ENCODE results near the gene STARD9. TPM values are rescaled to one million over a fixed set of nuclear protein-coding genes. Genes with fewer than 3 reads are reported as not detected.
"Not testable (repeated sequence)": the region's sequence is repeated elsewhere in the genome, so short reads cannot be mapped to it uniquely, and the experiment has no call there.

Gene STARD9
- total and polyA plus RNA-seq, 2 of the 4 experiments (the other 2 are of a cell fraction) = 2.0 to 3.2 TPM

DNA sequence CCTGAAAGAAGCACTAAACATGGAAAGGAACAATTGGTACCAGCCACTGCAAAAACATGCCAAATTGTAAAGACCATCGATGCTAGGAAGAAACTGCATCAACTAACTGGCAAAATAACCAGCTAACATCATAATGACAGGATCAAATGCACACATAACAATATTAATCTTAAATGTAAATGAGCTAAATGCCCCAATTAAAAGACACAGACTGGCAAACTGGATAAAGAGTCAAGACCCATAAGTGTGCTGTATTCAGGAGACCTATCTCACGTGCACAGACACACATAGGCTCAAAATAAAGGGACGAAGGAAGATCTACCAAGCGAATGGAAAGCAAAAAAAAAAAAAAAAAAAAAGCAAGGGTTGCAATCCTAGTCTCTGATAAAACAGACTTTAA, 190.7 kb downstream of the STARD9 start:
- POLR2A ChIA-PET (ENCODE audit: unreplicated experiment); H2AK9ac ChIP-seq (replicated peaks; ENCODE audit: low read depth, low read length, poor library complexity); H4K20me1 ChIP-seq (ENCODE audit: insufficient read depth, low read length); H3K27ac ChIP-seq (ENCODE audit: insufficient read depth, low read length); H3K4me3 ChIP-seq (ENCODE audit: insufficient read depth, low read depth, low read length); H3K9me1 ChIP-seq (ENCODE audit: insufficient read depth, low read length); H2AK5ac ChIP-seq (ENCODE audit: low read depth, low read length); H3K9ac ChIP-seq (ENCODE audit: low read depth, low read length); H3K36me3 ChIP-seq (ENCODE audit: control insufficient read depth, insufficient read depth, low read length); H3K14ac ChIP-seq (replicated peaks; ENCODE audit: low read depth, low read length); intact Hi-C loops (cut with micrococcal nuclease); H3K56ac ChIP-seq (ENCODE audit: extremely low read depth, insufficient read depth, low read length); in situ Hi-C loops (cut with MboI; ENCODE audit: low sequenced_read_pairs); H2BK120ac ChIP-seq (ENCODE audit: low read depth, low read length); dilution Hi-C loops (cut with HindIII; ENCODE audit: low sequenced_read_pairs, unreplicated experiment); H2AFZ ChIP-seq (replicated peaks; ENCODE audit: low read length, poor library complexity); H3K27me3 ChIP-seq (ENCODE audit: control insufficient read depth, insufficient read depth, low read length); H3K4ac ChIP-seq (ENCODE audit: low read depth, low read length); H3K4me1 ChIP-seq (ENCODE audit: control insufficient read depth, insufficient read depth, low read length); CTCF ChIA-PET; H3K23ac ChIP-seq (ENCODE audit: low read depth, low read length); H4K8ac ChIP-seq (ENCODE audit: low read depth in 2 of 2, low read length in 2 of 2); H4K91ac ChIP-seq (ENCODE audit: insufficient read depth, low read depth, low read length); H3K79me1 ChIP-seq (ENCODE audit: low read depth in 1 of 2, low read length in 2 of 2); H3K9me3 ChIP-seq (ENCODE audit: control insufficient read depth, insufficient read depth, low read length); H2BK15ac ChIP-seq (ENCODE audit: low read depth, low read length); H4K5ac ChIP-seq (ENCODE audit: low read depth, low read length); DNase-seq; BruUV-seq (replicated peaks); H3K18ac ChIP-seq (ENCODE audit: low read depth, low read length); H3K4me2 ChIP-seq (ENCODE audit: low read depth, low read length); ATAC-seq (ENCODE audit: low read depth); H2BK20ac ChIP-seq (ENCODE audit: low read depth, low read length); H2BK5ac ChIP-seq (ENCODE audit: low read depth, low read length, poor library complexity, severe bottlenecking): not testable (repeated sequence)
- WGBS, 2 experiments (ENCODE audit: extremely low coverage in 2 of 2, insufficient read length in 1 of 2) = no CpG with 5 or more reads among the region's 4 CpGs

Other genes with a start within 250 kb of the STARD9 start
- gene CAPN3, start 216.1 kb upstream of the STARD9 start, total RNA-seq (2012; rRNA removed) = under 0.01 and 1.4 TPM in 2 replicates
- gene CAPN3, start 216.1 kb upstream of the STARD9 start, polyA plus RNA-seq (2012; rRNA removed) = 1.0 and 1.1 TPM in 2 replicates
- gene ZNF106, start 84.5 kb upstream of the STARD9 start, total RNA-seq (2012; rRNA removed) = 87.5 and 107 TPM in 2 replicates
- 19.2 TPM in 2 replicates for gene ZNF106, start 84.5 kb upstream of the STARD9 start, polyA plus RNA-seq (2012; rRNA removed)
- gene SNAP23, start 80.0 kb upstream of the STARD9 start, total RNA-seq (2012; rRNA removed) = 36.0 and 72.5 TPM in 2 replicates
- gene SNAP23, start 80.0 kb upstream of the STARD9 start, polyA plus RNA-seq (2012; rRNA removed) = 37.2 and 45.5 TPM in 2 replicates
- gene LRRC57, start 26.8 kb upstream of the STARD9 start, total RNA-seq (2012; rRNA removed) = 9.5 and 10.0 TPM in 2 replicates
- 7.4 and 11.3 TPM in 2 replicates for gene LRRC57, start 26.8 kb upstream of the STARD9 start, polyA plus RNA-seq (2012; rRNA removed)
- 22.4 and 29.2 TPM in 2 replicates for gene HAUS2, start 26.8 kb upstream of the STARD9 start, total RNA-seq (2012; rRNA removed)
- 12.3 and 18.4 TPM in 2 replicates for gene HAUS2, start 26.8 kb upstream of the STARD9 start, polyA plus RNA-seq (2012; rRNA removed)
- 4.7 TPM in 2 replicates for gene CDAN1, start 161.5 kb downstream of the STARD9 start, total RNA-seq (2012; rRNA removed)
- 5.6 and 6.3 TPM in 2 replicates for gene CDAN1, start 161.5 kb downstream of the STARD9 start, polyA plus RNA-seq (2012; rRNA removed)

Data from IMR-90 (cell line).